HepG2 (cell line): ENCODE data around the gene SAMD8. TPM values are rescaled to one million over a fixed set of nuclear protein-coding genes. Genes with fewer than 3 reads are reported as not detected.

Experiments used
- ATAC-seq: fragments of 200-7000 bp; cut with Tn5 transposase; 3 replicates; pipeline ENCODE4 v1.9.1; 2020; ENCODE audit warnings: mild to moderate bottlenecking, moderate library complexity
- BruUV-seq: library from RNA; stranded (reverse); fragments of 400-500 nt; replicated peaks from 2 replicates; lab custom pipeline; 2021; lab: Mats Ljungman, UMichigan
- CTCF ChIA-PET: fragments of 300-600 bp; formaldehyde crosslinking; extraction: SDS; loops from one replicate; lab custom pipeline; 2021; ENCODE audit warnings: low total read pairs, inconsistent platforms, low intra/inter-chr PET ratio; lab: Yijun Ruan, JAX
- POLR2A ChIA-PET: fragments of 350-600 bp; sonication (Branson Sonifier 250); formaldehyde crosslinking; loops from one replicate; lab custom pipeline; 2020; ENCODE audit warnings: antibody characterized with exemption, inconsistent platforms; lab: Yijun Ruan, JAX
- DNase-seq: peaks from one replicate; pipeline ENCODE4 v3.0.0-alpha.2; 2015; ENCODE audit warnings: low spot score
- FAIRE-seq: peaks from 3 replicates; lab custom pipeline; 2011; peaks lifted over from hg19 to GRCh38; lab: Jason Lieb, UNC
- H2AFZ ChIP-seq: one replicate; pipeline ENCODE4 v1.6.1; 2011; ENCODE audit warnings: low read length, inconsistent platforms
- H3K27ac ChIP-seq: fragments of 300-600 bp; 3 replicates; pipeline ENCODE4 v1.8.0; 2011; ENCODE audit warnings: mixed run types, mild to moderate bottlenecking, mixed read lengths, low read length, inconsistent platforms; ENCODE audit not compliant: insufficient read depth; ENCODE audit errors: extremely low read length
- H3K27me3 ChIP-seq, 2 experiments: fragments of 200-600 bp in 1 of 2; 2 replicates in 1 of 2; 3 replicates in 1 of 2; pipeline versions ENCODE4 v1.6.0 to v1.8.0; 2011; ENCODE audit warnings: low read length in 2 of 2, mild to moderate bottlenecking in 2 of 2, moderate library complexity in 2 of 2, inconsistent platforms in 1 of 2; ENCODE audit not compliant: insufficient read depth in 2 of 2, control insufficient read depth in 1 of 2
- H3K36me3 ChIP-seq, 2 experiments: fragments of 200-600 bp in 1 of 2; replicated peaks in 1 of 2; 2 replicates in 1 of 2; 3 replicates in 1 of 2; pipeline versions ENCODE4 v1.5.1 to v1.8.0; 2011; ENCODE audit warnings: low read length in 2 of 2, inconsistent platforms in 1 of 2; ENCODE audit not compliant: insufficient read depth in 2 of 2, control insufficient read depth in 1 of 2
- H3K4me1 ChIP-seq: 2 replicates; pipeline ENCODE4 v1.5.1; 2012; ENCODE audit warnings: low read length, inconsistent platforms; ENCODE audit not compliant: insufficient read depth
- H3K4me2 ChIP-seq: 2 replicates; pipeline ENCODE4 v1.6.0; 2011; ENCODE audit warnings: low read depth, low read length, inconsistent platforms
- H3K4me3 ChIP-seq, 3 experiments: fragments of 200-600 bp in 1 of 3; sonication (generic), shearing (Covaris generic) in 1 of 3; replicated peaks in 1 of 3; 2 replicates each; pipeline ENCODE4 v1.5.1; 2011 to 2016; ENCODE audit warnings: low read length in 3 of 3, inconsistent platforms in 2 of 3, low read depth in 2 of 3, mild to moderate bottlenecking in 2 of 3, control low read depth in 1 of 3, mixed read lengths in 1 of 3; ENCODE audit not compliant: insufficient read depth in 1 of 3
- H3K79me2 ChIP-seq: one replicate; pipeline ENCODE4 v1.6.1; 2011; ENCODE audit warnings: low read length, inconsistent platforms; ENCODE audit not compliant: insufficient read depth
- H3K9ac ChIP-seq: 2 replicates; pipeline ENCODE4 v1.6.0; 2011; ENCODE audit warnings: mild to moderate bottlenecking, low read depth, low read length, inconsistent platforms; ENCODE audit not compliant: insufficient read depth
- H3K9me3 ChIP-seq: 2 replicates; pipeline ENCODE4 v1.5.1; 2012; ENCODE audit warnings: mild to moderate bottlenecking, low read length
- H4K20me1 ChIP-seq: 2 replicates; pipeline ENCODE4 v1.6.0; 2011; ENCODE audit warnings: inconsistent platforms, mild to moderate bottlenecking, low read length, moderate library complexity; ENCODE audit not compliant: insufficient read depth
- BATF2 ChIP-seq: sonication (generic); formaldehyde crosslinking; IDR thresholded peaks from 2 replicates; pipeline ENCODE4 v1.8.0; 2022; ENCODE audit warnings: mild to moderate bottlenecking, missing genetic modification reagents, moderate library complexity
- EEA1 ChIP-seq: sonication (generic); formaldehyde crosslinking; IDR thresholded peaks from 2 replicates; pipeline ENCODE4 v1.5.1; 2020; ENCODE audit warnings: mild to moderate bottlenecking, missing genetic modification reagents, borderline replicate concordance
- ELF1 ChIP-seq: sonication (generic); formaldehyde crosslinking; IDR thresholded peaks from 2 replicates; pipeline ENCODE4 v1.4.0; 2020; ENCODE audit warnings: missing genetic modification reagents
- FOXP1 ChIP-seq, 2 experiments: fragments of 450-650 bp in 1 of 2; IDR thresholded peaks; 2 replicates each; pipeline ENCODE4 v1.6.1; 2017 to 2018; ENCODE audit warnings: antibody characterized with exemption in 1 of 2
- HBP1 ChIP-seq: IDR thresholded peaks from 2 replicates; pipeline ENCODE4 v1.6.1; 2016; ENCODE audit warnings: low read depth, control low read depth
- HIVEP1 ChIP-seq: sonication (generic); formaldehyde crosslinking; IDR thresholded peaks from 2 replicates; pipeline ENCODE4 v1.4.0; 2020; ENCODE audit warnings: mild to moderate bottlenecking, missing genetic modification reagents
- HNRNPL ChIP-seq: fragments of 200-400 bp; formaldehyde crosslinking; IDR thresholded peaks from 2 replicates; pipeline ENCODE4 v1.6.1; 2017; ENCODE audit warnings: mild to moderate bottlenecking, low read depth, low read length
- PHF8 ChIP-seq: sonication (generic); formaldehyde crosslinking; IDR thresholded peaks from 2 replicates; pipeline ENCODE4 v1.5.0; 2020; ENCODE audit warnings: missing genetic modification reagents
- RBFOX2 ChIP-seq: fragments of 200-400 bp; formaldehyde crosslinking; IDR thresholded peaks from 2 replicates; pipeline ENCODE4 v1.6.1; 2017; ENCODE audit warnings: low read depth, mild to moderate bottlenecking, low read length
- YY1 ChIP-seq: IDR thresholded peaks from 2 replicates; pipeline ENCODE4 v1.6.1; 2011; ENCODE audit warnings: low read length, low read depth, moderate library complexity, mild to moderate bottlenecking; ENCODE audit not compliant: insufficient read depth, insufficient replicate concordance
- ZC3H13 ChIP-seq: sonication (generic); formaldehyde crosslinking; IDR thresholded peaks from 2 replicates; pipeline ENCODE4 v1.8.1; 2023; ENCODE audit warnings: mild to moderate bottlenecking, missing genetic modification reagents, moderate library complexity
- ZNF275 ChIP-seq: sonication (generic); formaldehyde crosslinking; IDR thresholded peaks from 2 replicates; pipeline ENCODE4 v1.8.0; 2022; ENCODE audit warnings: missing genetic modification reagents, mild to moderate bottlenecking, inconsistent platforms, borderline replicate concordance
- ZNF441 ChIP-seq: sonication (generic); formaldehyde crosslinking; IDR thresholded peaks from 2 replicates; pipeline ENCODE4 v1.7.0; 2021; ENCODE audit warnings: missing genetic modification reagents, borderline replicate concordance
- ZNF468 ChIP-seq: sonication (generic); formaldehyde crosslinking; IDR thresholded peaks from 2 replicates; pipeline ENCODE4 v1.8.0; 2022; ENCODE audit warnings: mild to moderate bottlenecking, moderate library complexity, missing genetic modification reagents
- ZNF709 ChIP-seq: sonication (generic); formaldehyde crosslinking; IDR thresholded peaks from 2 replicates; pipeline ENCODE4 v1.5.0; 2020; ENCODE audit warnings: mild to moderate bottlenecking, missing genetic modification reagents
- ZNF746 ChIP-seq: sonication (generic); formaldehyde crosslinking; IDR thresholded peaks from 2 replicates; pipeline ENCODE4 v1.8.0; 2022; ENCODE audit warnings: mild to moderate bottlenecking, missing genetic modification reagents
- ZNF747 ChIP-seq: sonication (generic); formaldehyde crosslinking; IDR thresholded peaks from 2 replicates; pipeline ENCODE4 v1.8.1; 2023; ENCODE audit warnings: missing genetic modification reagents, mild to moderate bottlenecking, borderline replicate concordance
- ZNF761 ChIP-seq: sonication (generic); formaldehyde crosslinking; conservative IDR thresholded peaks from 2 replicates; pipeline ENCODE4 v1.4.0; 2020; ENCODE audit warnings: mild to moderate bottlenecking, missing genetic modification reagents
- ZNF784 ChIP-seq: sonication (generic); formaldehyde crosslinking; IDR thresholded peaks from 2 replicates; pipeline ENCODE4 v1.5.1; 2020; ENCODE audit warnings: missing genetic modification reagents, mild to moderate bottlenecking, borderline replicate concordance
- WGBS: methylation state at CpG from one replicate; pipeline ENCODE4 v1.1.6; 2017; ENCODE audit warnings: low lambda C conversion rate; 5-methylcytosine and 5-hydroxymethylcytosine counted together
- in situ Hi-C: cut with HindIII; loops from 2 replicates; pipeline ENCODE4 v1.10.0; 2017; ENCODE audit warnings: low pct_unique_long_range_greater_than_20kb; ENCODE audit not compliant: extremely low pct_ligation_motif_present
- intact Hi-C: fragments of 100-400 bp; cut with micrococcal nuclease; formaldehyde crosslinking; loops from one replicate; pipeline ENCODE4 v1.10.0; 2022; ENCODE audit not compliant: unreplicated experiment
- polyA plus RNA-seq, 8 experiments: library from polyadenylated mRNA; depleted of rRNA in 3 of 8; stranded (reverse) in 7 of 8; unstranded in 1 of 8; fragments of >200 nt; fragmentation: Illumina TruSeq in 4 of 8; extraction: Trizol in 4 of 8; gene quantifications; 2 replicates each; pipeline versions ENCODE4 v1.2.1 to v1.2.3, GENCODE V29; 2011 to 2016; ENCODE audit warnings: low read depth in 4 of 8, missing spikeins in 1 of 8, mixed read lengths in 1 of 8; ENCODE audit not compliant: insufficient read depth in 1 of 8
- total RNA-seq, 5 experiments: library from RNA; depleted of rRNA; stranded (reverse); fragments of >200 nt; fragmentation: Illumina TruSeq; extraction: Trizol; gene quantifications; 2 replicates each; pipeline ENCODE4 v1.2.3, GENCODE V29; 2016; ENCODE audit warnings: low read depth in 1 of 5

SAMD8 gene
- total and polyA plus RNA-seq, 2 of the 13 experiments (the other 11 are each of a cell fraction or from before 2014, with no cell fraction given) = 10.4 to 13.2 TPM

GRCh38 chr10:75211007-75211691 is 99.7 kb downstream of the SAMD8 start:
- intact Hi-C loops = loop anchor here (1.0 to 2.0 kb wide), 2 partner anchors 14 to 43 kb away; no protein-coding TSS in a partner anchor
- H4K20me1 ChIP-seq = peaks cover 15% of the 10 kb centered on the region
- peak overlapping the region; percentile 91 for H3K27ac ChIP-seq
- FAIRE-seq (peak; percentile 60), ATAC-seq (peak; percentile 67), DNase-seq (peak; percentile 48)
- H3K36me3 ChIP-seq = peaks cover 0 to 30% of the 10 kb centered on the region in 2 experiments; a peak in 4 of 5 replicates
- POLR2A ChIA-PET = interaction anchor here (0.6 to 4.8 kb wide), 13 partner anchors 9 to 1033 kb away, joined by 3 to 55 read pairs (median 8); partner anchors contain the start of gene SAMD8
- H3K4me1 ChIP-seq = peaks cover 76% of the 10 kb centered on the region
- H2AFZ ChIP-seq = no peak overlapping the region
- H3K4me2 ChIP-seq = peak overlapping the region; percentile 80
- H3K27me3 ChIP-seq = no peaks in the 10 kb centered on the region; a peak in 1 of 5 replicates
- under 1% methylated on average over 29 of the region's 38 CpGs for WGBS
- peak overlapping the region; percentile 80 to 91 (median 90) for H3K4me3 ChIP-seq
- H3K9me3 ChIP-seq = no peaks in the 10 kb centered on the region
- H3K79me2 ChIP-seq = peaks cover 44% of the 10 kb centered on the region
- no TSS peak for BruUV-seq
- H3K9ac ChIP-seq = peak overlapping the region; percentile 96
- CTCF ChIA-PET = no interaction called here
- in situ Hi-C loops = no loop called here
- TF ChIP-seq FOXP1 (IDR thresholded peaks at IDR 0.05) = no peak
- TF ChIP-seq FOXP1 (CRISPR knock-in tag; IDR thresholded peaks at IDR 0.05) = no peak
- TF ChIP-seq ZNF784 (CRISPR knock-in tag) = peak; percentile 2; the same call in 1 of the 2 replicates
- TF ChIP-seq ZNF747 (CRISPR knock-in tag) = peak; percentile 62; the same call in 1 of the 2 replicates
- TF ChIP-seq HNRNPL = 0 out of 2 replicates have a peak, but pooled peaks have one; percentile 27
- peak; percentile 70 for TF ChIP-seq RBFOX2
- no peak for TF ChIP-seq BATF2
- 0 out of 2 replicates have a peak, but pooled peaks have one; percentile 19 for TF ChIP-seq ZNF709 (CRISPR knock-in tag)
- TF ChIP-seq PHF8 (CRISPR knock-in tag) = peak; percentile 26
- TF ChIP-seq ZNF441 = peak; percentile 9; the same call in 1 of the 2 replicates
- 0 out of 2 replicates have a peak, but pooled peaks have one; percentile 2 for TF ChIP-seq ZC3H13 (CRISPR knock-in tag)
- TF ChIP-seq ZNF468 (CRISPR knock-in tag) = 0 out of 2 replicates have a peak, but pooled peaks have one; percentile 8
- 0 out of 2 replicates have a peak, but pooled peaks have one; percentile 1 for TF ChIP-seq ZNF746 (CRISPR knock-in tag)
- TF ChIP-seq ELF1 = 0 out of 2 replicates have a peak, but pooled peaks have one; percentile 12
- TF ChIP-seq HBP1 = peak; percentile 85; the same call in 1 of the 2 replicates
- TF ChIP-seq HIVEP1 (CRISPR knock-in tag) = peak; percentile 10; the same call in 1 of the 2 replicates
- TF ChIP-seq ZNF761 (CRISPR knock-in tag) = 0 out of 2 replicates have a peak, but pooled peaks have one; percentile 10
- TF ChIP-seq EEA1 (CRISPR knock-in tag) = no peak
- peak; percentile 89 for TF ChIP-seq YY1
- TF ChIP-seq ZNF275 (CRISPR knock-in tag) = 0 out of 2 replicates have a peak, but pooled peaks have one; percentile 2
